Spleen (tissue), 11 donors: ENCODE results near the gene CGB1. TPM values are rescaled to one million over a fixed set of nuclear protein-coding genes. Genes with fewer than 3 reads are reported as not detected.
"Not testable (repeated sequence)": the region's sequence is repeated elsewhere in the genome, so short reads cannot be mapped to it uniquely, and the experiment has no call there.

Source experiments
- DNase-seq: peaks from one replicate; pipeline ENCODE4 v3.0.0-alpha.2; 2020
- H3K27ac ChIP-seq, 8 donors: fragments of 200-600 bp; sonication (generic) in 7 of 8; 1 replicate in 4 of 8; 2 replicates in 4 of 8; pipeline versions ENCODE4 v1.5.0 to v1.8.0; 2016 to 2021; ENCODE audit warnings: inconsistent platforms in 4 of 8, mild to moderate bottlenecking in 4 of 8, moderate library complexity in 1 of 8
- H3K27me3 ChIP-seq, 7 donors: fragments of 200-600 bp; sonication (generic) in 6 of 7; replicated peaks in 1 of 7; 1 replicate in 4 of 7; 2 replicates in 3 of 7; pipeline versions ENCODE4 v1.5.0 to v1.8.0; 2016 to 2021; ENCODE audit warnings: inconsistent platforms in 3 of 7, mild to moderate bottlenecking in 1 of 7
- H3K36me3 ChIP-seq, 6 donors: fragments of 200-600 bp; sonication (generic) in 5 of 6; 1 replicate in 4 of 6; 2 replicates in 2 of 6; pipeline versions ENCODE4 v1.5.0 to v1.8.0; 2016 to 2021; ENCODE audit warnings: inconsistent platforms in 2 of 6
- H3K4me1 ChIP-seq, 6 donors: fragments of 200-600 bp; sonication (generic) in 5 of 6; 1 replicate in 3 of 6; 2 replicates in 3 of 6; pipeline versions ENCODE4 v1.5.0 to v1.8.0; 2016 to 2021; ENCODE audit warnings: inconsistent platforms in 3 of 6
- H3K4me3 ChIP-seq, 8 donors: fragments of 200-600 bp; sonication (generic) in 7 of 8; 1 replicate in 4 of 8; 2 replicates in 4 of 8; pipeline versions ENCODE4 v1.5.0 to v1.8.0; 2016 to 2021; ENCODE audit warnings: inconsistent platforms in 4 of 8, mild to moderate bottlenecking in 4 of 8, moderate library complexity in 2 of 8
- H3K9me3 ChIP-seq, 8 donors: fragments of 200-600 bp; sonication (generic) in 7 of 8; 1 replicate in 4 of 8; 2 replicates in 4 of 8; pipeline versions ENCODE4 v1.5.0 to v1.8.0; 2016 to 2021; ENCODE audit warnings: inconsistent platforms in 4 of 8
- CTCF ChIP-seq, 11 experiments: fragments of 200-600 bp in 7 of 11; fragments of 450-650 bp in 4 of 11; sonication (generic) in 4 of 11; IDR thresholded peaks in 8 of 11; conservative IDR thresholded peaks in 3 of 11; 1 replicate in 7 of 11; 2 replicates in 4 of 11; pipeline versions ENCODE4 v1.4.0 to v1.8.0; 2016 to 2021; ENCODE audit warnings: antibody characterized with exemption in 11 of 11, inconsistent platforms in 4 of 11, mild to moderate bottlenecking in 1 of 11
- POLR2A ChIP-seq, 3 donors: fragments of 450-650 bp; IDR thresholded peaks; one replicate each; pipeline ENCODE4 v1.5.1; 2017; ENCODE audit warnings: antibody characterized with exemption in 3 of 3, mild to moderate bottlenecking in 1 of 3
- POLR2AphosphoS5 ChIP-seq, 3 donors: sonication (generic); formaldehyde crosslinking; IDR thresholded peaks; one replicate each; pipeline ENCODE4 v1.5.1; 2017; ENCODE audit warnings: antibody characterized with exemption in 3 of 3
- WGBS, 5 donors: extraction: QIAGEN DNeasy Blood & Tissue Kit in 3 of 5; methylation state at CpG; one replicate each; pipeline versions ENCODE4 v1.1.5 to v1.1.7; 2013 to 2018; 5-methylcytosine and 5-hydroxymethylcytosine counted together
- intact Hi-C: fragments of 100-400 bp; cut with DNase I; formaldehyde crosslinking; loops from one replicate; pipeline ENCODE4 v1.15.0; 2023; ENCODE audit warnings: low total_unique reads
- polyA plus RNA-seq, 3 donors: library from polyadenylated mRNA; stranded (reverse); fragments of 200-250 nt; gene quantifications; one replicate each; pipeline ENCODE4 v1.2.1, GENCODE V29; 2013
- total RNA-seq, 7 donors: library from RNA; depleted of rRNA in 3 of 7; stranded (reverse); fragments of >200 nt in 3 of 7; fragmentation: NEBNext Ultra II Directional in 4 of 7; extraction: Animal tissue kit (Norgen Biotek cat#: 25700) in 4 of 7; gene quantifications; one replicate each; pipeline versions ENCODE4 v1.1.0 to v1.2.1, GENCODE V29; 2016 to 2021
- donor health status: healthy with polysubstance abuse.
- donor health status: DM: no; HTN: no; CAD: no; lungs with moderate emphysema.
- donor health status: DM: no; HTN: no; CAD: no.
- donor health status: Bipolar disorder and iron deficiency.
- donor health status: healthy.
- donor health status: DM: no; HTN: no; CAD: no.
- donor health status: DM: yes; HTN: yes; CAD: no.

Gene CGB1
- total and polyA plus RNA-seq, 10 donors: 0.35 TPM; not detected in 9

- DNase-seq: no peak
- TF ChIP-seq POLR2AphosphoS5 (IDR thresholded peaks at IDR 0.05) (no peak), CTCF (IDR thresholded peaks at IDR 0.05 in 8 of 11, conservative IDR thresholded peaks at IDR 0.05 in 3 of 11) (no peak), POLR2A (IDR thresholded peaks at IDR 0.05) (no peak)
- H3K9me3 ChIP-seq: no peaks in the 10 kb centered on the region
- no peak overlapping the region for H3K27ac ChIP-seq
- H3K4me3 ChIP-seq: no peak overlapping the region
- no peaks in the 10 kb centered on the region for H3K36me3 ChIP-seq
- 44 to 62% (median 48%) methylated on average over 8 to 10 of the region's 10 CpGs for WGBS, 5 donors
- intact Hi-C loops: no loop called here
- H3K4me1 ChIP-seq: peaks cover 14 to 30% (median 23%) of the 10 kb centered on the region in 6 donors
- H3K27me3 ChIP-seq: peaks cover 0 to 85% (median 36%) of the 10 kb centered on the region in 7 donors
These were observed 21.9 kb upstream of the CGB1 start for GRCh38 chr19:49058562-49058961.

DNA sequence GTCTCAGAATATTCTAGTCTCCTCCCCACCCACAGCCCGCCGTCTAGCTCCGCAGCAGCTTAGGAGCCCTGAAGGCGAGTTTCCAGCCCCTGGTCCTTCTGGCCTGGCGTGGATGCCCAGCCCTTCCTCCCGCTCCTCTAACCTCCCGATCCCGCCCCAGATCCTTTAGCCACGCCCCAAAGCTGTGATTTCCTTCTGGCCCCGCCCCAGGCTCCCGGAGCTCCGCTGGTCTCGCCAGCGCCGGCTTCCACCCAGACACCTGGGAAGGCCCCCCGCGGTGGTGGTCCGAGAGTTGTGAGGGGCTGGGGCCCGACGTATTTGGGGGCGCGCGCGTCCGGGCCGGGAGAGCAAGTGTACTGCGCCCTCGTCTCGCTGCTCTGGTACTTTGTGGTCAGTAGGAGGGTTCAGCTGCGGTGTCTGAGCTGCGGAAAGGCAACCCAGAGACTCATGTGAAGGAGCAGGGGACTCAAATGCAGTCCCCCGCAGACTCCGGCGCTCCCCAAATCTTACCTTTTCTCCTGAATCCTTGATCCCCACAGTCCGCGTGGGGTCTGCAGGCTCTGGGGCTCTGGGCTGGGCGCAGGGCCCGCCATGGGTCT, 21.0 kb upstream of the CGB1 start, which contains the start of gene CGB7:
Gene CGB7, minus strand, starts transcription at position 114 of the 599 bp plus-strand sequence. CDS start 2,374 bp downstream, outside the sequence.
- WGBS, 5 donors: 4 to 10% (median 6%) methylated on average over 17 to 38 of the region's 38 CpGs
- Histone ChIP-seq H3K27ac (no peak within 1 kb of the TSS), H3K36me3 (no peaks in the 10 kb centered on the region), H3K4me1 (peaks cover 14 to 30% (median 23%) of the 10 kb centered on the region in 6 donors), H3K4me3 (peak within 1 kb of the TSS; percentile 33 to 73 (median 51)), H3K9me3 (no peaks in the 10 kb centered on the region), H3K27me3 (peaks cover 0 to 77% (median 33%) of the 10 kb centered on the region in 7 donors)
- intact Hi-C loops: no loop called here
- DNase-seq: peak; percentile 79
- TF ChIP-seq POLR2AphosphoS5 (IDR thresholded peaks at IDR 0.05) (peak in 1 of 3 donors; percentile 14), CTCF (IDR thresholded peaks at IDR 0.05 in 8 of 11, conservative IDR thresholded peaks at IDR 0.05 in 3 of 11) (no peak)

DNA sequence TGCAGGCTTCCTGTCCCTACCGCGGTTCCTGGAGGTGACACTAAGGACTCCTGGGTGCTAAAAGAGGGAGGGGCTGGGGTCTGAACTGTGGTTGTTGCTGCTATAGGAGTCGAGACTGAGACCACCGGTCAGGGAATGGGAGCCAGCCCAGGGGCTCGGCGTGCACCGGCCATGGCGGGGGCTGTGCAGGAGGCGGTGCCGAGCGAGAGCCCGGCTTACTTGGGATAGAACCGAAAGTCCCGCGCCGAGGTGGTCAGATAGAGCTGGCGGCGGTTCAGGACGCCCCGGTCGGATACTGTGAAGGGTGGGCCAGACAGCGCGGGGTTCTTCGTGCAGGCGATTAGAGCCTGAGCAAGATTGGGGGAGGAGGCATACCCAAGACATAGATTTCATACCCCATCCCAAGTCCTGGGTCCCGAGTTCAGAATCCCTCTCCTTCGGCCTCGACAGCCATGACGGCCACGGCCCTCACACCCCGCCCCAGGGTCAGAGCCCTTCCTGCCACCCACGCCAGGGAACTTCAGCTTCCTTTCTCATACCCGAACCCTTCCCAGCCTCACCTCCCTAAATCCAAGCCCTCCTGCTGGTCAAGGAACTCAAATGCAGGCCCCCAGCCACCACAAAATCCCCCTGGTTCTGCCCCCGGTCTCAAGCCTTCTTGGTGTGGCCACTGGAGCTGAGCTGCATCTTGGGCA, 20.4 kb upstream of the CGB1 start:
- intact Hi-C loops, DNase-seq, H3K9me3 ChIP-seq, H3K27ac ChIP-seq, H3K36me3 ChIP-seq: not testable (repeated sequence)
- H3K4me3 ChIP-seq: peak overlapping the region; percentile 33 to 73 (median 51)
- H3K4me1 ChIP-seq: peaks cover 14 to 30% (median 23%) of the 10 kb centered on the region in 6 donors
- 1 to 13% (median 2%) methylated on average over 20 to 34 of the region's 34 CpGs for WGBS, 5 donors
- H3K27me3 ChIP-seq: peaks cover 0 to 70% (median 26%) of the 10 kb centered on the region in 7 donors

DNA sequence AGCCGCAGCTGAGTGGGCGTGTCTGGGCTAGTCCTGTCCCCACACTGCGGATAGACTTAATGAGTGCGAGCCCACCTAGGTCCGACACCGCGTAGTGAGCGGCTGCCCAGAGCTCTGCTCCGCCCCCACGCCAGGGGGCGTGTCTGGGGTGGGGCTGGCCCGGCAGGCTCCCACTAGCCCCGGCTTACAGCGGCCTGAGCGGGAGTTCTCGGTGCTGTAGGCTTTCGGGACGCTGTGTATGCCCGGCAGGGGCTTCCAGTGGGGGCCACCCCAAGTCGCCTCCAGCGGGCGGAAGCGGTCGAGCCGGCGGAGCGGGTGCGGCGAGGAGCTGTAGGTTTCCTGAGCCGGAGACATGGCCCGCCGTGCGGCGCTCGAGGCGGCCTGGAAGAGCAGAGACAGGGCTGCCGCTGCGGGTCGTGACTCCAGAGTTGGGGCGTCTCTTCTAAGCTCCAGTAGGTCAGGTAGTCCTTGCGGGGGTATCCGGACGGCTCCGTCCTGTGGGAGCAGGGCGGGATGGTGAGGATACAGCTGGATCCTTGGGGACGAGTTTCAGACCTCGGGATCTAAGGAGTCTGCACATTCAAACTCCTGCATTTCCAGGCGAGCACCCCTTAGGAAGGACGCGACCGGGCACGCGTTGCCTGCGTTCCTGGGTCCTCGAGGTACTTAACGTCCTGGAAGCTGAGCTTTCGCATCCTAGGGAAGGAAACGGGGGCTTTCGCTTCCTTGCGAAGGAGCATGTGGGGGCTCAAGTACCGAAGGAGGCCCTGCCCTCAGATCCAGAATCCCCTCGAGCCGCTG, 19.6 kb upstream of the CGB1 start:
- Histone ChIP-seq H3K27me3 (peaks cover 0 to 63% (median 26%) of the 10 kb centered on the region in 7 donors), H3K27ac (no peak overlapping the region), H3K4me3 (peak overlapping the region; percentile 33 to 73 (median 51)), H3K4me1 (peaks cover 14 to 30% (median 23%) of the 10 kb centered on the region in 6 donors), H3K36me3 (no peaks in the 10 kb centered on the region), H3K9me3 (no peaks in the 10 kb centered on the region)
- WGBS, 5 donors: 0 to 3% (median 1%) methylated on average over 10 to 63 of the region's 63 CpGs
- no peak for TF ChIP-seq POLR2A (IDR thresholded peaks at IDR 0.05)
- TF ChIP-seq POLR2AphosphoS5 (IDR thresholded peaks at IDR 0.05): peak in 1 of 3 donors; percentile 45
- TF ChIP-seq CTCF (IDR thresholded peaks at IDR 0.05 in 8 of 11, conservative IDR thresholded peaks at IDR 0.05 in 3 of 11): peak in 7 of 11 experiments; percentile 16 to 55 (median 45)
- peak; percentile 86 for DNase-seq
- intact Hi-C loops: no loop called here

GRCh38 chr19:49050376-49051033, 13.8 kb upstream of the CGB1 start:
- WGBS, 5 donors: 80 to 92% (median 86%) methylated on average over 18 to 24 of the region's 24 CpGs
- H3K36me3 ChIP-seq, intact Hi-C loops, H3K4me3 ChIP-seq, DNase-seq, H3K9me3 ChIP-seq, H3K27me3 ChIP-seq, H3K27ac ChIP-seq, H3K4me1 ChIP-seq: not testable (repeated sequence)

DNA sequence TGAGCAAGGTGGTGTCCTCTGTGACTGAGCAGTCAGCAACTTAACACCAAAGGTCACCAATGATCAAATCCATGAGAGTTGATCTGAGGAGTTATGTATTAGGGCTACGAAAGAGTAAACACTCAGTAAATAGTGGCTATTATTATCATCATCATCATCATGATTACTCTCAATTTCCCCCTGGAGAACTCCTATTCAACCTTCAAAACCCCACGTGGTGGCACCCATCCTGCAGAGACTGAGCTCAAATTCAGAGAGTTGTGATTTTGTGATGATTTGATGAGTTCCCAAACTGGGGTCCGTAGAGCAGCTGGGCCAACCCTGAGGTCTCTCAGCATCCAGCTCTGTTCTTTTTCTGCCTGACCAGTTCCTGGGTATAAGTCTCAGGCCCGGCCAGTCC, 13.1 kb upstream of the CGB1 start:
- DNase-seq, intact Hi-C loops, H3K4me1 ChIP-seq, H3K27ac ChIP-seq, H3K27me3 ChIP-seq, H3K36me3 ChIP-seq, H3K4me3 ChIP-seq, H3K9me3 ChIP-seq: not testable (repeated sequence)
- 80 to 87% (median 83%) methylated on average over 2 to 3 of the region's 4 CpGs for WGBS, 5 donors
